GM21381 (cell line): Measurements from ENCODE around the gene DHX57.

ENCODE experiments used
- ATAC-seq: cut with Tn5 transposase; IDR thresholded peaks from one replicate; pipeline ENCODE4 v1.9.1; 2021; ENCODE audit warnings: mild to moderate bottlenecking, moderate library complexity; ENCODE audit not compliant: unreplicated experiment

The DHX57 gene

GRCh38 chr2:38875576-38876367 lies at the start of gene DHX57, which contains the start of gene MORN2:
TSS of gene DHX57 (minus strand) at chr2:38875934. CDS start at chr2:38868405, 7,529 bp downstream.
TSS of gene MORN2 (plus strand) at chr2:38875976.
- ATAC-seq: peak; percentile 100

- ATAC-seq: no peak
These were observed 47.2 kb upstream of the DHX57 start for GRCh38 chr2:38922902-38923301.

DNA sequence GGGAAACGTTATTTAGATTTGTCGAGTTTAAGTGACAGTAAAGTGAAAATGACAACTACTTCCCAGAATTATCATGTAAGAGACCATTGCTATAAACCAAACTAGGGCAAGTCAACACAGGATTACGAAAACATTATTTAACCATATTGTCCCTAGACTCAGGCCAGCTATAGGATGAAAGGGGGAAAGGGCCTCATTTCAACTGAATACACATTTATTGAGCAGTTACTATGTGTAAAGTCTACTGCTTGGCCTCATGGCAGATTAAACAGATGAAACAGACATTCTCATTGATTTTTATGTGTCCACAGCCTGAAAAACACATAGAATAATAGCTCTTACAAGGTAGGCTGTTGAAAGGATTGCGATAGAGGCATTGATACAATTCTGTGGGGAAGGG lies 46.7 kb upstream of the DHX57 start:
- no peak for ATAC-seq

DNA sequence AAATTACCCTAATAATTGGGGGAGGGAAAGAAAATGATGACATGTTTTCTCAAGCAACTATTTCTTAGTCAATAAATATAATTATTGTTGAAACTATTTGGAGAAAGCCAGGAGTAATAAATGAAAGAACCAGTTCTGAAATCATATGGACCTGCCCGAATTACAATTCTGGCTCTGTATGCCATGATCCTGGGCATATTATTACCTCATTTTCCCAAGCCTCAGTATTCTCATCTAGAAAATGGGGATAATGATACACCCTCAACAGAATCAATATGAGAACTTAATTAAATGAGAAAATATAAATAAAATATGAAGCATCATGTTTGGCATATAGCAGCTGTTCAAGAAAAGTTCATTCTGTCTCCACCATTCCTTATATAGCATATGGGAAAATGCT lies 36.9 kb upstream of the DHX57 start:
- ATAC-seq: no peak

DNA sequence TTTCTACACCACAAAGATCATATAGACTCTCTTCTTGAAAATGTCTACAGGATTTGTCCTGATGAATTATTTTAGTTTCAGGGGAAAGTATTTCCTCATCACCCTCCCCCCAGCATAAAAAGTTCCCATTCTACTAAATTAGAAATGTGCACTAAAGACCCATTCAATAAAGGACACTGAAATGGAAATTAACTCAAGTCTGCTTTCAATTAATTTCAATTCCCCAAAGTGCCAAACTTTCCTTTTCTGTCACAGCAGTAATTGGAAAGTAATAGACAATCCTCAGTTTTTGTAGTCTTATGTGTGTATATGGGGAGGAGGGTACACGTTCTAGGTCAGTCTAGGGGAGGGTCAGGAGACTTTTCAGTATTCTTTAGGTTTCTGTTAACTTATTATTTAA lies 35.5 kb upstream of the DHX57 start:
- ATAC-seq: no peak

DNA sequence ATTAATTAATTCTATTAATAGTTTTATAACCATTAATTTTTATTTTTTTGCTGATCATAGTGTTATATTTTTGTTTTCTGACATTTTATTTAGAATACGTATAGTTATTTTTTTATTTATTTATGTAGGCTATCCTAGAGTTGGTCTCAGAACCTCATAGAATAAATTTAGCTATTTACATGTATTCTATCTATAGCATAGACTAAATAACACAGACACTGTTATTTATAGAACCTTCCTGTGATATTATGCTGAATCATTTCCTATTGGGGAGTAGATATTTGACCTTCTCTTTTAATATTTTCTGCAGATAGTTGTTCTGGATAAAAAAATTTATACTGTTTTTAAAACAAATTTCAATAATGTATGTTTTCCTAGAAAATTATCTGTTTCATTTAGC lies 34.1 kb upstream of the DHX57 start:
- ATAC-seq: no peak

DNA sequence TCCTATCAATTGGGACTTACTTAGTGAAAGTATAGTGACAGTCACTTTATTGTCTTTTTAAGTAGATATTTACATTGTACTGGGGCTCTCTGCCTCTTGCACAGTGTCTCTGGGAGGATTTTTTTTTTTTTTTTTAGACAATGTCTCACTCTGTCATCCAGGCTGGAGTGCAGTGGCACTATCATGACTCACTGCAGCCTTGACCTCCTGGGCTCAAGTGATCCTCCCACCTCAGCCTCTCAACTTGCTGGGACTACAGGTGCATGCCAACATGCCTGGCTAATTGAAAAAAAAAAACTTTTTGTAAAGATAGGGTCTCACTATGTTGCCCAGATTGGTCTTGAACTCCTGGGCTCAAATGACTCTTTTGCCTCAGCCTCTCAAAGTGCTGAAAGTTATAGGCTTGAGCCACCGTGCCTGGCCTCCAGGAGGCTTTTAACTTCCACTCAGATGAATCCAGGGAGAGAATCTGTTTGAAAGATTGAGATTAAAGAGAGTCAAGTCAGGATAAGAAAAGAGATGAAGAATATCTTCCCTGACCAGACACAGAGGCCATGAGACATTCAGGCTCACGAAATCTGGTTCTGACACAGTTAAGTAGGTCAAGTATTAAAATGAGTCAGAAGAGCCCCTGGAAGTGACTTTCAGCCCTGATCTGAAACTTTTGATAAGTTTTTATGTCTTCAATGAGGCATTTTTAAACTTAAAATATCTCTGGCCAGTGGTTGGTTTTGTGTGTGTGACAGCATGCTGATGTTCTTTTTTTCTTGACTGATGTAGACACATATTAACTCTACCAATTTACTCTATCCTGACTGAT lies 32.2 kb upstream of the DHX57 start:
- ATAC-seq: peak; percentile 88

- ATAC-seq: no peak
These were observed 31.5 kb upstream of the DHX57 start for GRCh38 chr2:38907242-38907641.

GRCh38 chr2:38905251-38905650 lies 29.5 kb upstream of the DHX57 start:
- no peak for ATAC-seq

GRCh38 chr2:38900726-38901125 lies 25.0 kb upstream of the DHX57 start:
- ATAC-seq: no peak

DNA sequence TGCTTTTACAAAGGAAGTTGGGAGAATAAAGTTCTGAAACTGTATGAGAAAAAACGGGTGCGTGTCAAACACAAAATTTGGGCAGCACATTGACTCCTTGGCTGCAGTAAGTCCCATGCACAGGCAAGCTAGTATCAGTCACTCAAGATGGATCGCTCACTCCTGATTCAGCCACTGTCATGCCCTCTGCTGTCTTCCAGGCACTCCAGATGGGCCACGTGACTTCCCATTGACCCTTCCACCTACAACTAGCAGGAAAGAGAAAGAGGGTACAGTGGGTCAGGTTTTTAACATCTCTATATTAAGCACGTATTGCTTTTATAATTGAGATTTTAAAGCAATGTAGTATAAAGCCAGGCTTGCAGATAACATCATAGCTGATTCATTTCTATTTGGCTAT lies 22.5 kb upstream of the DHX57 start:
- ATAC-seq: no peak

DNA sequence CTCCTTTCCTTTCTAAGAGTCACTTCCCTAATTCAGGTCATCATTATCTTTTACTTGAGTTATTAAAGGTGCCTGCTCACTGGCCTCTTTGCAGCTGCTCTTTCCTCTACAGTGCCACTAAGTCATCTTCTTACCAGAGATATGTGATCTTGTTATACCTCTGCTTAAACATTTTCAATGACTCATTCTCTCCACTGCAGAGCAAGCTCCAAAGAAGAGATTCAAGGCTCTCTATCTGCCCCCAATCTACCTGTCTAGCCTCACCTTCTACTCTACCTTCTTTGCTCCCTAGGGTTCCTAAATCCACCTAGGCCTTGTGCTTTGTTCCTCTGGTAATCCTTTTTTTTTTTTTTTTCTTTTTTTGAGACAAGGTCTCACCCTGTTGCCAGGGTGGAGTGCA lies 17.1 kb upstream of the DHX57 start:
- ATAC-seq: no peak

- no peak for ATAC-seq
These were observed 13.8 kb upstream of the DHX57 start, which contains the start of gene ARHGEF33 for GRCh38 chr2:38889575-38889974. TSS of gene ARHGEF33 (plus strand) at chr2:38889875. CDS start at chr2:38919448, 29,573 bp downstream.

DNA sequence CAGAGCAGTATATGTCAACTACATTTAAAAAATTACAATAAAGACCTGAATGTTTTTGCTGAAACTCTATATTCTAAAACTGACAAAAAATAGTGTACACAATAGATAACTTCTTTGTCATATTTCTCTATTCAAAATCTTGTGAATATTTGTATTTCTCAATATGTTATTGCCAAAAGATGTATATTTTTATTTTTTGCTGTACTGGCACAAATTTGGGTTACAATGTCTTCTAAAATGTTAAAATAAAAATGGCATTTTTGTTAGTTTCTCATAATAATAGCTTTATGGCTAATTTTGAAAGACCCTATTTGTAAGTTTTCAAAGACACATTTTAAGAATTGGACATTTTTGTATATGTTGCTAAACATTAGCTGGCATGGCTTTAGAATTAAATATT lies 13.3 kb upstream of the DHX57 start:
- ATAC-seq: no peak

- ATAC-seq: no peak
These were observed 12.3 kb upstream of the DHX57 start for GRCh38 chr2:38887902-38888554.

GRCh38 chr2:38887347-38887746 lies 11.6 kb upstream of the DHX57 start:
- ATAC-seq: no peak

GRCh38 chr2:38886063-38886462 lies 10.3 kb upstream of the DHX57 start:
- ATAC-seq: no peak

GRCh38 chr2:38876407-38876806 lies 673 bp upstream of the DHX57 start:
- ATAC-seq: no peak

DNA sequence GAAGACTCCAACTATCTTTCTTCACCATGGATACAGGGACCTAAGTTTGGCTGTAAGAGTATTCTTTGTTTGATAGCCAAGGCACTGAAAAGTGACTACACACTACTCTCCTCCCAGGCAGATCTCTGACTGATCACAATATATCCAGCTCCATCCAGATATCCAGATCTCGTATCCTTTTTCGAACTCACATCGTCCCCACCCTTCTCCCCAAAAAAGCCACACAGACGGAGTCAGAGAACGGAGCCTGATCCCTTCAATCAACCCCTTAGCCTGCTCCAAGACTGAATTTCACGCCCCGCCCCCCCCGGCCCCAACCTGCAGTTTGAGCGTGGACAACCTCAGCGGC lies 533 bp downstream of the DHX57 start:
- no peak for ATAC-seq

DNA sequence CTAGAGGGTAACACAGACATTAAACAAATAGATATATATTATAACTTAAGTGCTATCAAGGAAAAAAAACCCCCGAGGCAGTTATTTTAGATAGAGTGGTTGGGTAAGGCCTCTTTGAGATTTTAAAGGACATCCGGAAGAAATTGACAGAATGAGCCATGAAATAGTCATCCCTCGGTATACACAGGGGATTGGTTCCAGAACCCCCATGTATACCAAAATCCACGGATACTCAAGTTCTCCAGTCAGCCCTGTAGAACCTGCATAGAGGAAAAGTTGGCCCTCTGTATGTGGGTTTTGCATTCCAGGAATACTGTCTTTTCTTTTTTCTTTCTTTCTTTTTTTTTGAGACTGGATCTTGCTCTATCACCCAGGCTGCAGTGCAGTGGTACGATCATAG lies 2.0 kb downstream of the DHX57 start:
- no peak for ATAC-seq

DNA sequence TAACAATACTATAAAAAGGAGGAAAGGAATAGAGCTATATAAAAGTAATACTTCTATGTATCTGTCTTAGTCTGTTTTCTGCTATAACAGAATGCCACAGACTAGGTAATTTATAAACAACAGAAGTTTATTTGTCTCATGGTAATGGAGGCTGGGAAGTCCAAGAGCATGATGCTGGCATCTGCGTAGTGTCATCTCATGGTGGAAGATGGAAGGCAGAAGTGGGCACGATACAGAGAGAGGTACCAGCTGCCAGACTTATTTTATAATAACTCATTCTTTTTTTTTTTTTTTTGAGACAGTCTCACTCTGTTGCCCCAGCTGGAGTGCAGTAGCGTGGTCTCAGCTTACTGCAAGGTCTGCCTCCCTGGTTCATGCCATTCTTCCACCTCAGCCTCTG lies 4.3 kb downstream of the DHX57 start:
- no peak for ATAC-seq
